Activated CD8-positive, alpha-beta memory T cell treated with anti-CD3 and anti-CD28 coated beads, Interleukin-2, amount 10 ng/mL, durations not matched to agents 7 days and 5 days (primary cell): ENCODE data around the gene PPARG. TPM values are rescaled to one million over a fixed set of nuclear protein-coding genes. Genes with fewer than 3 reads are reported as not detected.

Source experiments
- ATAC-seq: fragments of 150-1000 bp; cut with Tn5 transposase; one replicate; pipeline ENCODE4 v1.10.0; 2021; ENCODE audit warnings: moderate library complexity
- CTCF ChIA-PET: fragments of 350-600 bp; sonication (Branson Sonifier 250); formaldehyde crosslinking; loops from one replicate; lab custom pipeline; 2021; ENCODE audit warnings: antibody characterized with exemption; lab: Charles Lee
- DNase-seq: peaks from one replicate; pipeline ENCODE4 v3.0.0-alpha.2; 2020
- H3K27ac Mint-ChIP-seq: one replicate; pipeline ENCODE4 v1.8.0; 2021; ENCODE audit warnings: mild to moderate bottlenecking, mixed read lengths
- H3K27me3 Mint-ChIP-seq: one replicate; pipeline ENCODE4 v1.8.0; 2021; ENCODE audit warnings: mixed read lengths
- H3K36me3 Mint-ChIP-seq: one replicate; pipeline ENCODE4 v1.8.0; 2021; ENCODE audit warnings: mild to moderate bottlenecking, mixed read lengths
- H3K4me1 Mint-ChIP-seq: one replicate; pipeline ENCODE4 v1.8.0; 2021; ENCODE audit warnings: mixed read lengths
- H3K4me3 Mint-ChIP-seq: one replicate; pipeline ENCODE4 v1.8.0; 2021; ENCODE audit warnings: mild to moderate bottlenecking, moderate library complexity, mixed read lengths
- H3K9me3 Mint-ChIP-seq: one replicate; pipeline ENCODE4 v1.8.0; 2022; ENCODE audit warnings: low read depth, mixed read lengths
- total RNA-seq, 2 experiments: library from RNA; stranded (reverse); gene quantifications; one replicate each; pipeline ENCODE4 v1.2.3, GENCODE V29; 2021

The PPARG gene
- total RNA-seq, 2 experiments from 2014 or later = 0.18 to 2.8 TPM

GRCh38 chr3:12328132-12328836 is 39.4 kb downstream of the PPARG start:
- CTCF ChIA-PET = no interaction called here
- H3K4me3 Mint-ChIP-seq = no peak overlapping the region
- peaks cover 29% of the 10 kb centered on the region for H3K27me3 Mint-ChIP-seq
- no peaks in the 10 kb centered on the region for H3K36me3 Mint-ChIP-seq
- peaks cover 2% of the 10 kb centered on the region for H3K4me1 Mint-ChIP-seq
- ATAC-seq = no peak
- DNase-seq = no peak
- no peaks in the 10 kb centered on the region for H3K9me3 Mint-ChIP-seq
- no peak overlapping the region for H3K27ac Mint-ChIP-seq

- Mint-ChIP-seq H3K27me3 (peaks cover 25% of the 10 kb centered on the region), H3K27ac (no peak overlapping the region), H3K4me1 (peaks cover 2% of the 10 kb centered on the region), H3K36me3 (no peaks in the 10 kb centered on the region), H3K9me3 (no peaks in the 10 kb centered on the region), H3K4me3 (no peak overlapping the region)
- CTCF ChIA-PET = no interaction called here
- DNase-seq (no peak), ATAC-seq (no peak)
Measured at GRCh38 chr3:12328837-12329462, 40.1 kb downstream of the PPARG start.

GRCh38 chr3:12334786-12335185 is 45.9 kb downstream of the PPARG start:
- Mint-ChIP-seq H3K4me3 (no peak overlapping the region), H3K27ac (no peak overlapping the region), H3K9me3 (no peaks in the 10 kb centered on the region), H3K27me3 (peaks cover 11% of the 10 kb centered on the region), H3K36me3 (no peaks in the 10 kb centered on the region), H3K4me1 (peaks cover 11% of the 10 kb centered on the region)
- ATAC-seq (no peak), DNase-seq (no peak)
- CTCF ChIA-PET = no interaction called here

- peaks cover 8% of the 10 kb centered on the region for H3K27me3 Mint-ChIP-seq
- no peak overlapping the region for H3K4me3 Mint-ChIP-seq
- peaks cover 11% of the 10 kb centered on the region for H3K4me1 Mint-ChIP-seq
- no peak overlapping the region for H3K27ac Mint-ChIP-seq
- H3K9me3 Mint-ChIP-seq = no peaks in the 10 kb centered on the region
- H3K36me3 Mint-ChIP-seq = no peaks in the 10 kb centered on the region
- ATAC-seq (no peak), DNase-seq (no peak)
- CTCF ChIA-PET = no interaction called here
Measured at GRCh38 chr3:12335421-12335820, 46.6 kb downstream of the PPARG start.

- no peaks in the 10 kb centered on the region for H3K9me3 Mint-ChIP-seq
- ATAC-seq = peak; percentile 55
- H3K4me3 Mint-ChIP-seq = no peak overlapping the region
- DNase-seq = no peak
- CTCF ChIA-PET = no interaction called here
- H3K27me3 Mint-ChIP-seq = peaks cover 8% of the 10 kb centered on the region
- H3K36me3 Mint-ChIP-seq = no peaks in the 10 kb centered on the region
- H3K27ac Mint-ChIP-seq = peak overlapping the region; percentile 17
- peaks cover 11% of the 10 kb centered on the region for H3K4me1 Mint-ChIP-seq
Measured at GRCh38 chr3:12336099-12336498, 47.2 kb downstream of the PPARG start.

GRCh38 chr3:12338595-12339546 is 50.0 kb downstream of the PPARG start:
- Mint-ChIP-seq H3K9me3 (no peaks in the 10 kb centered on the region), H3K4me3 (no peak overlapping the region), H3K27ac (no peak overlapping the region), H3K4me1 (peaks cover 11% of the 10 kb centered on the region), H3K27me3 (peaks cover 17% of the 10 kb centered on the region), H3K36me3 (no peaks in the 10 kb centered on the region)
- ATAC-seq = no peak
- CTCF ChIA-PET = no interaction called here
- DNase-seq = no peak

- no peak overlapping the region for H3K4me3 Mint-ChIP-seq
- DNase-seq (no peak), ATAC-seq (no peak)
- CTCF ChIA-PET = no interaction called here
- no peaks in the 10 kb centered on the region for H3K36me3 Mint-ChIP-seq
- H3K4me1 Mint-ChIP-seq = peaks cover 11% of the 10 kb centered on the region
- H3K27ac Mint-ChIP-seq = no peak overlapping the region
- H3K27me3 Mint-ChIP-seq = peaks cover 17% of the 10 kb centered on the region
- H3K9me3 Mint-ChIP-seq = no peaks in the 10 kb centered on the region
Measured at GRCh38 chr3:12339701-12340480, 51.0 kb downstream of the PPARG start.

GRCh38 chr3:12340506-12340905 is 51.6 kb downstream of the PPARG start:
- Mint-ChIP-seq H3K27me3 (peaks cover 21% of the 10 kb centered on the region), H3K4me3 (no peak overlapping the region), H3K9me3 (no peaks in the 10 kb centered on the region), H3K27ac (no peak overlapping the region), H3K4me1 (peaks cover 12% of the 10 kb centered on the region), H3K36me3 (no peaks in the 10 kb centered on the region)
- DNase-seq = no peak
- ATAC-seq = no peak
- CTCF ChIA-PET = no interaction called here

GRCh38 chr3:12342151-12342550 is 53.3 kb downstream of the PPARG start:
- Mint-ChIP-seq H3K4me1 (peaks cover 7% of the 10 kb centered on the region), H3K36me3 (no peaks in the 10 kb centered on the region), H3K9me3 (no peaks in the 10 kb centered on the region), H3K4me3 (no peak overlapping the region), H3K27ac (no peak overlapping the region), H3K27me3 (peaks cover 23% of the 10 kb centered on the region)
- DNase-seq = no peak
- no peak for ATAC-seq
- CTCF ChIA-PET = no interaction called here

GRCh38 chr3:12343047-12343501 is 54.2 kb downstream of the PPARG start:
- DNase-seq (no peak), ATAC-seq (no peak)
- Mint-ChIP-seq H3K27ac (no peak overlapping the region), H3K9me3 (no peaks in the 10 kb centered on the region), H3K4me1 (peaks cover 7% of the 10 kb centered on the region), H3K4me3 (no peak overlapping the region), H3K36me3 (no peaks in the 10 kb centered on the region), H3K27me3 (peaks cover 27% of the 10 kb centered on the region)
- CTCF ChIA-PET = interaction anchor here (1.0 kb wide), 1 partner anchor 9 kb away, joined by 3 read pairs; no protein-coding TSS in a partner anchor

- H3K4me1 Mint-ChIP-seq = peaks cover 7% of the 10 kb centered on the region
- ATAC-seq = no peak
- DNase-seq = no peak
- CTCF ChIA-PET = no interaction called here
- H3K27me3 Mint-ChIP-seq = peaks cover 33% of the 10 kb centered on the region
- H3K9me3 Mint-ChIP-seq = no peaks in the 10 kb centered on the region
- no peak overlapping the region for H3K4me3 Mint-ChIP-seq
- no peaks in the 10 kb centered on the region for H3K36me3 Mint-ChIP-seq
- no peak overlapping the region for H3K27ac Mint-ChIP-seq
Measured at GRCh38 chr3:12345141-12345561, 56.3 kb downstream of the PPARG start.

- H3K27me3 Mint-ChIP-seq = peaks cover 35% of the 10 kb centered on the region
- no peak overlapping the region for H3K4me3 Mint-ChIP-seq
- ATAC-seq (no peak), DNase-seq (no peak)
- CTCF ChIA-PET = no interaction called here
- H3K9me3 Mint-ChIP-seq = no peaks in the 10 kb centered on the region
- peaks cover 7% of the 10 kb centered on the region for H3K4me1 Mint-ChIP-seq
- H3K36me3 Mint-ChIP-seq = no peaks in the 10 kb centered on the region
- no peak overlapping the region for H3K27ac Mint-ChIP-seq
Measured at GRCh38 chr3:12345584-12346494, 57.0 kb downstream of the PPARG start.
